Measurements from ENCODE around the gene VPS11. TPM values are rescaled to one million over a fixed set of nuclear protein-coding genes. Genes with fewer than 3 reads are reported as not detected.

VPS11 gene
- total RNA-seq, 1 experiment from 2014 or later: 43.2 TPM

DNA sequence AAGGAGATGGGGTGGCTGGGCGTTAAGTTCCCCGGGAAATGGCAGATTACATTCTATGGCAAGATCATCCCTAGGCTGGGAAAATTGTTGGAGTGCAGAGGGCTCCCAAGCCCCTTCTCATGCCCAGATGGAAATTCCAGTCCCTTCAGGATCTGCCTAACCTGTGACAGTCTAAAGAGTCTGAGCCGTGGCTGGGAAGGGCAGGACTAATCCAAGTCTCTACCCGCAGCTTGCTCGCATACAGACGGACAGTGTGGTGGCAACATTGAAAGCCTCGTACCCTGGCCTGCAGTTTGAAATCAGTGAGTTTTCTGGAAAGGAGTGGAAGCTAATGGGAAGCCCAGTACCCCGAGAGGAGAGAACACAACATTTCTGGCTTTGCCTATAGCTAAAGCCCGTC lies 20.8 kb downstream of the VPS11 start:
- Histone ChIP-seq H3K4me3 (ENCODE audit: low read depth, low read length) (no peak overlapping the region), H3K27me3 (replicated peaks; ENCODE audit: control insufficient read depth, insufficient read depth, low read length) (no peaks in the 10 kb centered on the region), H3K36me3 (ENCODE audit: control insufficient read depth, insufficient read depth, low read length) (peaks cover 7% of the 10 kb centered on the region), H3K9me3 (no peaks in the 10 kb centered on the region), H3K4me1 (peaks cover 20% of the 10 kb centered on the region)
- TF ChIP-seq, protein P1, sequence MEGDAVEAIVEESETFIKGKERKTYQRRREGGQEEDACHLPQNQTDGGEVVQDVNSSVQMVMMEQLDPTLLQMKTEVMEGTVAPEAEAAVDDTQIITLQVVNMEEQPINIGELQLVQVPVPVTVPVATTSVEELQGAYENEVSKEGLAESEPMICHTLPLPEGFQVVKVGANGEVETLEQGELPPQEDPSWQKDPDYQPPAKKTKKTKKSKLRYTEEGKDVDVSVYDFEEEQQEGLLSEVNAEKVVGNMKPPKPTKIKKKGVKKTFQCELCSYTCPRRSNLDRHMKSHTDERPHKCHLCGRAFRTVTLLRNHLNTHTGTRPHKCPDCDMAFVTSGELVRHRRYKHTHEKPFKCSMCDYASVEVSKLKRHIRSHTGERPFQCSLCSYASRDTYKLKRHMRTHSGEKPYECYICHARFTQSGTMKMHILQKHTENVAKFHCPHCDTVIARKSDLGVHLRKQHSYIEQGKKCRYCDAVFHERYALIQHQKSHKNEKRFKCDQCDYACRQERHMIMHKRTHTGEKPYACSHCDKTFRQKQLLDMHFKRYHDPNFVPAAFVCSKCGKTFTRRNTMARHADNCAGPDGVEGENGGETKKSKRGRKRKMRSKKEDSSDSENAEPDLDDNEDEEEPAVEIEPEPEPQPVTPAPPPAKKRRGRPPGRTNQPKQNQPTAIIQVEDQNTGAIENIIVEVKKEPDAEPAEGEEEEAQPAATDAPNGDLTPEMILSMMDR (IDR thresholded peaks at IDR 0.05; ENCODE audit: insufficient read depth in 1 of 2, low read depth in 1 of 2, low read length in 1 of 2, severe bottlenecking in 1 of 2, unreplicated experiment in 1 of 2): no peak
- Mint-ChIP-seq H3K9me3 (ENCODE audit: unreplicated experiment) (no peaks in the 10 kb centered on the region), H3K4me3 (ENCODE audit: unreplicated experiment) (no peak overlapping the region), H3K27ac (ENCODE audit: unreplicated experiment) (no peak overlapping the region), H3K4me1 (ENCODE audit: low read depth, unreplicated experiment) (peaks cover 7% of the 10 kb centered on the region), H3K27me3 (ENCODE audit: insufficient read depth, unreplicated experiment) (no peaks in the 10 kb centered on the region), H3K36me3 (ENCODE audit: insufficient read depth, unreplicated experiment) (peaks cover 51% of the 10 kb centered on the region)
- POLR2A ChIA-PET: interaction anchor here (0.8 to 1.3 kb wide), 2 partner anchors 21 to 33 kb away, joined by 3 to 6 read pairs; partner anchors contain the start of genes HINFP and VPS11
- DNase-seq: no peak
- BruUV-seq (replicated peaks): no TSS peak
- intact Hi-C loops (cut with micrococcal nuclease; ENCODE audit: unreplicated experiment): no loop called here
- CTCF ChIA-PET: interaction anchor here (1.0 kb wide), 1 partner anchor 21 kb away, joined by 3 read pairs; no protein-coding TSS in a partner anchor

DNA sequence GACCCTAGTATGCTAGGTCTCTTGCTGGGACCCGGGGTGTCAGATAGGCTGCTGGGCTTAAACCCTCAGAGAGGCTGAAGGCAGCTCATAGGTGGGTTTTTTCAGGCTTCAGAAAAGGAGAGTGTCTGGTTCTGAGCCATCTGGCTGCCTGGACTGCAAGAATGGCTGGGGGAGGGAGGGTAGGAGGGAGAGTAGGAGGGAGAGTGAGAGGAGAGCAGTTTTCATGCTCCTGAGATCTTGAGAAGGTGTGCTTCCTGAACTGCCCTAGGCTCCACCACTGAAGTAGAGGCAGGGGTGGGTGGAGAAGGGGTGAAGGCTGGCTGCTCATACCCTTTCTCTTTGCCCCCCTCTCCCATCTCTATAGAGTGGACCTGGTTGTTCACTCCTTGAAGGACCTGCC lies 21.7 kb downstream of the VPS11 start:
- intact Hi-C loops (cut with micrococcal nuclease; ENCODE audit: unreplicated experiment): no loop called here
- Histone ChIP-seq H3K4me1 (peaks cover 18% of the 10 kb centered on the region), H3K36me3 (ENCODE audit: control insufficient read depth, insufficient read depth, low read length) (peaks cover 7% of the 10 kb centered on the region), H3K4me3 (ENCODE audit: low read depth, low read length) (no peak overlapping the region), H3K9me3 (no peaks in the 10 kb centered on the region), H3K27me3 (replicated peaks; ENCODE audit: control insufficient read depth, insufficient read depth, low read length) (no peaks in the 10 kb centered on the region)
- H3K4me3 Mint-ChIP-seq (ENCODE audit: unreplicated experiment): no peak overlapping the region
- H3K4me1 Mint-ChIP-seq (ENCODE audit: low read depth, unreplicated experiment): peaks cover 7% of the 10 kb centered on the region
- no peak overlapping the region for H3K27ac Mint-ChIP-seq (ENCODE audit: unreplicated experiment)
- H3K27me3 Mint-ChIP-seq (ENCODE audit: insufficient read depth, unreplicated experiment): no peaks in the 10 kb centered on the region
- ChIA-PET CTCF (interaction anchor here (1.0 kb wide), 1 partner anchor 22 kb away, joined by 3 read pairs; no protein-coding TSS in a partner anchor), POLR2A (interaction anchor here (0.8 to 1.4 kb wide), 3 partner anchors 13 to 32 kb away, joined by 3 to 6 read pairs (median 5); partner anchors contain the start of genes HINFP and VPS11)
- no peaks in the 10 kb centered on the region for H3K9me3 Mint-ChIP-seq (ENCODE audit: unreplicated experiment)
- DNase-seq: no peak
- no TSS peak for BruUV-seq (replicated peaks)
- TF ChIP-seq, protein P1 (IDR thresholded peaks at IDR 0.05; ENCODE audit: insufficient read depth in 1 of 2, low read depth in 1 of 2, low read length in 1 of 2, severe bottlenecking in 1 of 2, unreplicated experiment in 1 of 2): no peak
- peaks cover 56% of the 10 kb centered on the region for H3K36me3 Mint-ChIP-seq (ENCODE audit: insufficient read depth, unreplicated experiment)

DNA sequence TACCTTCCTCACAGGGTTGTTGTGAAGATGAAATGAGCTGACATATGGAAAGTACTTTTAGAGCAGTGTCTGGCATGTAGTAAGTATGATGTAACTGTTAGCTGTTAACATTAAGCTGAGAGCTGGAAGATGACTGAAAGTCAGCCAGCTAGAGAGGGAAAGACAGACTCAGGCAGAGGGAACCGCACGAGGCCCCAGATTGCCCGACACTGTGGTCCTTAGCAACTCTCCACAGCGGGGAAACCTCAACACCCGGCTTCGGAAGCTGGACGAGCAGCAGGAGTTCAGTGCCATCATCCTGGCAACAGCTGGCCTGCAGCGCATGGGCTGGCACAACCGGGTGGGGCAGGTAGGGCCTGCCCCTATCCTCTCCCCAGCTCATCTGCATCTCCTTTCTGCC lies 23.6 kb downstream of the VPS11 start:
- Mint-ChIP-seq H3K9me3 (ENCODE audit: unreplicated experiment) (no peaks in the 10 kb centered on the region), H3K27me3 (ENCODE audit: insufficient read depth, unreplicated experiment) (no peaks in the 10 kb centered on the region), H3K27ac (ENCODE audit: unreplicated experiment) (no peak overlapping the region), H3K4me3 (ENCODE audit: unreplicated experiment) (no peak overlapping the region), H3K4me1 (ENCODE audit: low read depth, unreplicated experiment) (peaks cover 13% of the 10 kb centered on the region), H3K36me3 (ENCODE audit: insufficient read depth, unreplicated experiment) (peaks cover 60% of the 10 kb centered on the region)
- intact Hi-C loops (cut with micrococcal nuclease; ENCODE audit: unreplicated experiment): no loop called here
- POLR2A ChIA-PET: interaction anchor here (0.6 to 2.2 kb wide), 5 partner anchors 16 to 47 kb away, joined by 3 to 12 read pairs (median 3); partner anchors contain the start of genes C2CD2L, HINFP and VPS11
- no peak for DNase-seq
- CTCF ChIA-PET: interaction anchor here (0.5 to 1.0 kb wide), 3 partner anchors 24 to 41 kb away, joined by 3 to 4 read pairs (median 3); partner anchors contain the start of gene VPS11
- TF ChIP-seq, protein P1 (IDR thresholded peaks at IDR 0.05; ENCODE audit: insufficient read depth in 1 of 2, low read depth in 1 of 2, low read length in 1 of 2, severe bottlenecking in 1 of 2, unreplicated experiment in 1 of 2): no peak
- Histone ChIP-seq H3K4me3 (ENCODE audit: low read depth, low read length) (no peak overlapping the region), H3K36me3 (ENCODE audit: control insufficient read depth, insufficient read depth, low read length) (peaks cover 7% of the 10 kb centered on the region), H3K9me3 (no peaks in the 10 kb centered on the region), H3K27me3 (replicated peaks; ENCODE audit: control insufficient read depth, insufficient read depth, low read length) (no peaks in the 10 kb centered on the region), H3K4me1 (peaks cover 15% of the 10 kb centered on the region)
- no TSS peak for BruUV-seq (replicated peaks)
